ENCODE results near the gene AKNA.

DNA sequence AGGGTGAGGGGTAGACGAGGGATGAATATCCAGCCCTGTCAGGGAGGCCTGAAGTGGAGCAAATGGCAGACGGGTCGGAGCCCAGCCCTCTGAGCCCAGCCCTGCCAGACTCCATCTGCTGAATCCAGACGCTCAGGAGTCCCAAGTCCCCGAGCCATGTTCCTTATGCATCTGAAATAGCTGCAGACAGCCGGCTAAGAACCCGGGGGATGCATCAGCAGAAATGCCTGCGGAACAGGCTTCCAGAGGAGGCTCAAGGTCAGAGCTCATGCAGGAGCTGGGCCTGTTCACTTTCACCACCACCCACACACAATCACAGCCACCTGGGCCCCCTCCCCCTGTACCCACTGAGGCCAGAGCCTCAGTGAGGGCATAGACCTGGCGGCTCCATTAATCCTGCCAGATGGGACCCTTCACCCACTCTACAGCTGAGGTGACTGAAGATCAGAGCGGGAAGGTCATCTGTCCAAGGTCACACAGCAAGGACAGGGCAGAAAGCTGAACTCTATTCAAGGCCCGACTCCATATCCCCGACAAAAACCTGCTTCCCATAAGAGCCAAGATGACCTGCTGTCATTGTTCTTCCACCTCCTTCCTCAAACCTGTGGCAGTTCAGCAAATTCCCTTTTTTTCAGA is 24.4 kb upstream of the AKNA start:
- TF ChIP-seq, protein P1, sequence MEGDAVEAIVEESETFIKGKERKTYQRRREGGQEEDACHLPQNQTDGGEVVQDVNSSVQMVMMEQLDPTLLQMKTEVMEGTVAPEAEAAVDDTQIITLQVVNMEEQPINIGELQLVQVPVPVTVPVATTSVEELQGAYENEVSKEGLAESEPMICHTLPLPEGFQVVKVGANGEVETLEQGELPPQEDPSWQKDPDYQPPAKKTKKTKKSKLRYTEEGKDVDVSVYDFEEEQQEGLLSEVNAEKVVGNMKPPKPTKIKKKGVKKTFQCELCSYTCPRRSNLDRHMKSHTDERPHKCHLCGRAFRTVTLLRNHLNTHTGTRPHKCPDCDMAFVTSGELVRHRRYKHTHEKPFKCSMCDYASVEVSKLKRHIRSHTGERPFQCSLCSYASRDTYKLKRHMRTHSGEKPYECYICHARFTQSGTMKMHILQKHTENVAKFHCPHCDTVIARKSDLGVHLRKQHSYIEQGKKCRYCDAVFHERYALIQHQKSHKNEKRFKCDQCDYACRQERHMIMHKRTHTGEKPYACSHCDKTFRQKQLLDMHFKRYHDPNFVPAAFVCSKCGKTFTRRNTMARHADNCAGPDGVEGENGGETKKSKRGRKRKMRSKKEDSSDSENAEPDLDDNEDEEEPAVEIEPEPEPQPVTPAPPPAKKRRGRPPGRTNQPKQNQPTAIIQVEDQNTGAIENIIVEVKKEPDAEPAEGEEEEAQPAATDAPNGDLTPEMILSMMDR (IDR thresholded peaks at IDR 0.05; ENCODE audit: insufficient read depth, low read depth, low read length) = no peak
- TF ChIP-seq EZH2 (IDR thresholded peaks at IDR 0.05; ENCODE audit: insufficient read depth, low read length) = no peak
